ENCODE data around the gene APP.

Gene APP

DNA sequence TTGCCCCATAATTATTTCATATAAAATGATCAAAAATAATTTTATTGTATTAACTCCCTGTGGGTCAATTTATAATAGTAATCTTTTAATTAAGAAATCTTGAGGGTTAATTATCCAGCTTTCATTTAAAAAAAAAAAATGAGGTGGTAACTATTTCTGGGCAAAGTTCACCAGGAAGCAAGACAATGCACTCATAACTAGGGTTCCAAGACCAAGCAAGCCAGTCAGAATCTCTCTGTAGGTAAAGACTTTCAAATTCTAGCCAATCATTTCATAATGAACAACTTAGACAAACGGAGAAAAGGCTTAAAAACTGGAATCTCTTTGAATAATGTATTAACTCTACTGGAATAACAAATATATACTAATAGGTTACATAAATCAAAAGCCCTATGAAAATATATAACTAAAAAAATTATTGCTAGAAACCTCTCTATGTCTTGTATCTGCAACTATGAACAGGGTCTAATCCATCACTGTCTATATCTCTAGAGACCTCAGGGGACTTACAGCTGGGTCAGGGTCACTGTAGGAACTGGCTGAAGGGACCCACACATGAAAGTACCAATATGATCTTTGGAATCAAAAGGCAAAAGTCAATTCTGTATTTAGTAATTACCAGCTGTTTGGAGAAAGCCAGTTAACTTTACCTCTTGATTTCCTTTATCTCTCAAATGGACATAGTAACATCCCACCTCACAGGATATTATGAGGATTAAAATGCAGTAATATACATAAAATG lies 43.3 kb downstream of the APP start:
- DNase-seq (ENCODE audit: low spot score): no peak

DNA sequence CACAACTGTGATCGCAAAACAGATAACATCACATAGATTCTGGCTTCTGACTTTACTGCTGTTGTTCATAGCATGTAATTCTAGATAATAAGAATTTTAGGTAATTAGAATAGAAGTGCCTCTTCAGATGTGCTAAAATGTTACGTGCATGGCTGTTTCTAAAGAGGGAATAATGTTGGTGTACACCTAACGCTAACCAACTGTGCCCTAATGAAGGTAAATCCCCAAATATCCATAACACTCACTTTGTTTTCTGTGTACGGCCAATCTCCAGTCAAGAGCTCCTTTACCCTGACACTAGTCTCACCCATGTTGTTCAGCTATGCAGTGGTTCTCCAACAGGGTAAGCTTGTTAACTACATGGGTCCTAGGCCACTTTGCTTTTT lies 44.4 kb downstream of the APP start:
- no peak for DNase-seq (ENCODE audit: low spot score)

DNA sequence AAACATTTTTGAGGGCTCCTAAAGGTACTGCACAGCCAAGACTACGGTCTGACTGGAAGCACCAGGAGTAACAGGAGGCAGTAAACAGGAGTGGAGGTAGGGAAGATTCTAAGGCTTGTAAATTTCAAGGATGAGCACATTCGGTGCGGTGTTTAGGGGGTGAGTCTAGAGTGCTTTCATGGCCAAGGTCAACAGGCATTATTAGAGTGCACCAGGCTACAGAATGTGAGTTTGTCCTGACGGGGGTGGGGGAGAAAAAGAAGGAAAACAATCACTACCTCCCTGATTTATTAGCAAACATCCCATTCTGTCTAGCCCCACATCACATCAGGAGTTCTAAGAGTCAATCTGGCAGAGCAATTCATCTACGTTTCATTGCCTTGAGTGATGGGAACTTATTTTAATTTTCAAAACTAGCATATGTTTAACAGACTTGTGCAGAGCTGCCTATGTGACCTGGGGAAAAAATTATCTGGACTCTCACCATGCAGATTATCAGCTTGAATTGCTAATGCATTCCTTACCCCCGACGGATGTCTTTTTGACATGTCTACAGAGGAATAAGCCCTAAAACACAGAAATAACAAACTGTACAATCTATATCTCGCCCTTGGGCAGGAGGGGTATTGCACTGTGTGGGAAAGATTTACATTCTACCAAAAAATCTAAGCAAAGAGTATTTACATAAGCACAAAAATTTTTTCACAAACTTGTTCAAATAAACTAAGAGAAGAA lies 45.0 kb downstream of the APP start:
- no peak for DNase-seq (ENCODE audit: low spot score)

DNA sequence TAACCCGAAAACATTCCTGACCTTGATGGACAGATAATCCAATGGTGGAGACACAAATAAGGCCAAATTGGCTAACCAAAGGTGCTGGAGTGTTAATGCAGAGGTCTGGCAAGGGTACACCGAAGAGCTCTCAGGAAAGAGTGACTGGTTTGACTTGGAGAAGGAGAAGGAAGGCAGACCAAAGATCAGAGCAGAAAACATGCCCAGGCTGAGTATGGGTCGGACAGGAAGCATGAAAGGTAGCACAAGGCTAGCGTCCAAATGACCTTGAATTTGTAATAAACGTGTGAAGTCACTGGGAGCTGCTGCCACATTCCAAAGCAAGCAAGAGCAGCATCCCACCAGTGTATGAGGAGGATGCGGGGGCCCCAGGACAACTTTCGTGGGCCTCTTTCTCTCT lies 45.7 kb downstream of the APP start:
- DNase-seq (ENCODE audit: low spot score): no peak

DNA sequence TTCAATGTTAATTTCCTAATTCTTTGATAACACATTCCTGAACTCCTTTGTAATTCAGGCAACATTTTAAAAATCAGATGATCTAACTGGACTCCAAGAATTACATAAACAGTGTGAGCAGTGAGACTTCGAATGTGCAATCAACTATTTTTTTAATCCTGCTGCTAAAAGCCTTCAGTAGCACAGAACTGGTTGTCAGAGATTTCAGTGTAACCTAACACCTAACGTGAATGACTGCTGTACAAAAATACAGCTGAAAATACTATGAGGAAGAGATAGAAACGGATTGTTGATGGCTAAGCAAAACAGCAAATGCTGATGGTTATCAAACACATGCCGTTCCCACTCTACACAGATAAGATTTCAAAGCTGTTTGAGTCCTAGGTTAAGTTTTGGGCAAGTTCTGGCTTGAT lies 46.1 kb downstream of the APP start:
- no peak for DNase-seq (ENCODE audit: low spot score)

DNA sequence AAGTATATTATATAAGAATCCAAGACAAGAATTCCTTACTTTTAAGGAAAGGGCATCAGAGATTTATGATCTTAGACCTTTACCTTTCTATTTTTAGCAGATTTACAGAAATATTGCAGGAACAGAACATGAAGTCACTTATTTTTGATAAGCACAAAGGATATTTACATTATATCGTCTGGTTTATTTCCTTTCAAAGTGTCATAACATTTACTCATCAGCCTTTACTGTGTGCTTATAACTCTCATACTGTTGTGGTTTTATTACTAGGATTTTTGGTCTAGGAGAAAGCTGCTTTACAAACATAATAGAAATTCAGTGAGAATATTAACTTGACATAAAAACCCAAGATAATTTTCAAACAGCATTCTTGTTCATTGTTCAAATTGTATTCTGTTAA lies 47.6 kb downstream of the APP start:
- no peak for DNase-seq (ENCODE audit: low spot score)

DNA sequence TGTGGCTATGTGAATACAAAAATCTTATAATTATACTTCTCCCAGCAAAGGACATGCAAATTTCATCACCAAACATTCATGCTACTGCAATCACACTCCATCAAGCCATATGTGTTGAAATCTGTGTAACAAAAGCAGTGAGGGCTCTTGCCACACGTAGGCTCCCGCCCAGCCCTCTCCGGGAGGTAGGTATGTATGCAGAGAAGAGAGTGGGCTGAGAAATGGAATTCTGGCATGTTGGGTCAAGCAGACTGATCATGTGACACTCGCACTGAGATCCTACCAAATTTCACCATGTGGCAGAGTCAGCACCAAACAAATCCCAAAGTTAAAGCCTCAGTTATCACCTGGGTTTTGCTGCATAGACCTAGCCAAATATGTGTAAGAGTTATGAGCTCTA lies 49.7 kb downstream of the APP start:
- no peak for DNase-seq (ENCODE audit: low spot score)

DNA sequence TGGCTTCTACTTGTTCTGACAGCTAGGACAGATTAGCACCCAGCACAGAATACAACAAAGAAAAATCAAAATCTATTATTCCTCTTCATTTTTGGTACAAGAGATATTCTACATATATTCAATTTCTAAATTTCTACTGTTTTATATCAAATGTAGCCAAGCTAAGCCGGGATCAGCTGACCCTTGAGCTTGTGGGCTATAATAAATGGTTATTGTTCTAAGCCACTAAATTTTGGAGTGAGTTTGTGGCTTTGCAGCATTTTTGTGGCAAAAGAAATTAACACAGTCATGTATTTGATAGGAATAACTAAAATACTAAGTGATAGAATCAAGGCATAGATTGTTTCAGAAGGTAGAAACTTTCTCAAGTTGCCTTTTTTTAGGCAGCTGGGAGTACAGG lies 50.7 kb downstream of the APP start:
- DNase-seq (ENCODE audit: low spot score): no peak

DNA sequence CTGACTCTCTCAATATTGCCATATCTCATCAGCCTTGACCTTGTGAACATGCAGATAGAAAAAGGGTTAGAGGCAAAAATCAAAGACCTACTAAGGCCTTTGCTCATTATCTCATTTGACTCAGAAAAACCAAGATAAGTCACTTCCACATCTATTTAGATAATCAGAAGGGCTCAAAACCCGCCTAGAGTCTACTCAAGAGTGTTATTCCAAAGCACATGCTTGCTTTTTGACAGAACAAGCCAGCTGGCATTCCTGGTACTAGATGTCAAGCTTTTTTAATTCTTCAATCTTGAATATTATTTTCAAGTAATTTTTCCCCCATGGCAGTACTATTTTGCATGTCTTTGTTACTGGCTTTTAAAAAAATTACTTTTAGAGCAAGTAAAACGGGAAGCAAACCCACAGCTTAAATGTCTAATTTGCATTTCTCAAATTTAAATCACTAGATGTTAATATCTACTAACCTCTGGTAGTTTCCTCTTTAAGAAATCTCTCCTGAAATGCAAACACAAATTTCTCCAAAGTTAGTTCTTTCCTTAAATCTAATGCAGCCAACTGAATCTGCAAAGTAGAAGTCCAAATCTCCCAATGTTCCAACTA lies 51.5 kb downstream of the APP start:
- no peak for DNase-seq (ENCODE audit: low spot score)

DNA sequence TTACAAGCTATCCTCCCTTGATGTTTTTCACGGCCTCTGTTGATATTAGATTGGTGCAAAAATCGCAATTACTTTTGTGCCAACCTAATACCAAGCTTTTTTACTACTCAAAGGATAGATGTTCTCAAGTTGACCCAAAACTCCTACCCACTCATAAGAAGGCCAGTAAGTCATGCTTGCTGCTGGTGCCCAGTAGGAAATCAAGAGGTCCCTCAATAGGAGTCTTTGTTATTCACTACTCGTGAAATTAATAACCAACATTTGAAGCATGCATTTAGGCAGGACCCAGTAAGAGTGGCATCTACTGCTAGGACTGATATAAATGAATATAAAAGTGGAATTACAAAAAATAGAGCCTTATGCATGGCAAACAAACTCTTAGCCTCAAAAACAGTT lies 52.6 kb downstream of the APP start:
- DNase-seq (ENCODE audit: low spot score): no peak

DNA sequence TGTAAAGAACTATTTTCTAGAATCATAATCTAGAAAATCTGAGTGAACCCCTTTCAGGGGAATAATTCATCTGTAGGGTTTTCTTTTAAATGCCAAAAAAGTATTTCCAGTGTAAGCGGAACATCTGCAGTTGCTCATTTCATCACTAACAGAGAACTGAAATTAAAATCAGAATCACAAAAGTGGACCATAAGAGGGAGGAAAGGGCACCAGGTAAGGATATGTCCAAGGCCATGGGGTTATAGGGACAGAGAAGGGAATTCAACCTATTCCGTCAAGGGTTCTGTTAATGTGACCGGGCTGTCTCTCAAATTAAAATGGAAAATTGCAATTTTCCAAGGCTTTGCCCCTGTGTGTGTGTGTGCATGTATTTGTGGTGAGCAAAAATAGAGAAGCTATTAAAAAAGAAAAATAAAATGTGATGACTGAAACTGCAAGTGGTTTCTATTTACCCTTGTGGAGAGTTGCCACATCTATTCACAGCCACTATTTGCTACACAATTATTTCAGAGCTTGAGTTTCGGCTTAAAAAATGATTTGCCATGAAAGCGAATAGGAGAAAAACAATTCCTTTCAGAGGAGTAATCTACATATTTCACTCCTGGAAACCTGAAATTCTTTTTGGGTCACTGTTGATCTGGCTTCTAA lies 53.1 kb downstream of the APP start:
- no peak for DNase-seq (ENCODE audit: low spot score)

DNA sequence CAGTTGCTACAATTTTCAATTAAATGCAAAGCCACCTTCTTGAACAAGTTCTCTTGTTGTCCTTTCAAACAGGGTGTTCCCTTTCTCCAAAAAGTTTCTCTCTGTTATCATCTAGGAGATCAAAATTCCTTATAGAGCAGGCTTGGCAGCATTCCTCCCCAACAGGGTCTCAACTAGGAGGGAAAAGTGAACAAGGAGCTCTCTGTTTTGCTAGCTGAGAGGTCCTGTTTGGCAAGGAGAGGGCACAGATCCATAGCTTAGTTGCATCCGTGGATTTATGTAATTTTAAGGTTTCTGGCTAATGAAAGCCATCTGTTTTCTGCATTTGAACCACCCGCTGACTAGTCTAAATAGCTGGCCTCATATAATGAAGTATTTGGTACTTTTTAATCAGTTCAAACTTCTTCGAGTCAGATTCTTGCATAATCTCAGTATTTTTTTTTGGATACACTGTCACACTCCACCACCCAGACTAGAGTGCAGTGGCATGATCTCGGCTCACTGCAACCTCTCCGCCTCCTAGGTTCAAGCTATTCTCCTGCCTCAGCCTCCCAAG lies 54.0 kb downstream of the APP start:
- no peak for DNase-seq (ENCODE audit: low spot score)

DNA sequence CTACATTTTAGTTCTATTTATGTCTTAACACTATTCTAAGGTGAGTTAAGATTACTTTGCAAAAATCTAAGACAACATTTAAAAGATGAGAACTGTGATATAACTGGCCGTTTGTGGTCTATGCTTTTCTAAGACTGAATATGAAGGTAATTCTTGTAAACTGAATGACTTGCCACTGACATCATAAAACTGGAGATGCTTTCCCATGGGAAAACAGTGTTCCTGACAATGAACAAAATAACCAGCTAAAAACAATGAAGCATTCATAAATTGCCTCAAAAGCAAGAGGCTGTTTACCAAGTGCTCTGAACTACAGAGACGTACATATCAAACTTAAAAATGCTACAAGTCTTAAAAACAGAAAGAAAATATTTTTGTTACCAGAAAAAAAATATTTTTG lies 54.7 kb downstream of the APP start:
- DNase-seq (ENCODE audit: low spot score): no peak

DNA sequence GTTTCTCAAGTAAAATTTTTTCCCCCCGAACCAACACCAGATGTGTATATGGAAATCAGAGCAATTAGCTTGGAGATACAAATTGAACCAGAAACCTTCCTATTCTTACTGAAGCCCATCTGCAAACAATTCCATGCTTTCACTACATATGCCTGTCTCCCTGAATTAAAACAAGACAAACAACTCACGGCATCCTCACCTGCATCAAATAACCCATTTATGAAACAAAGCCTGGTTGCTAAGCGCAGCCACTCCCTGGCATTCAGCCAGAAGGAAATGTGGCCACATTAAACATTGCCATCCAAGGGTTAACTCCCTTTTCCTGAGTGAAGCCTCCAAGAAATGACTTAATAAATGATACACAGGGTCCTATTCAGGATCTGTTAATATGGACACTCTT lies 55.3 kb downstream of the APP start:
- no peak for DNase-seq (ENCODE audit: low spot score)

DNA sequence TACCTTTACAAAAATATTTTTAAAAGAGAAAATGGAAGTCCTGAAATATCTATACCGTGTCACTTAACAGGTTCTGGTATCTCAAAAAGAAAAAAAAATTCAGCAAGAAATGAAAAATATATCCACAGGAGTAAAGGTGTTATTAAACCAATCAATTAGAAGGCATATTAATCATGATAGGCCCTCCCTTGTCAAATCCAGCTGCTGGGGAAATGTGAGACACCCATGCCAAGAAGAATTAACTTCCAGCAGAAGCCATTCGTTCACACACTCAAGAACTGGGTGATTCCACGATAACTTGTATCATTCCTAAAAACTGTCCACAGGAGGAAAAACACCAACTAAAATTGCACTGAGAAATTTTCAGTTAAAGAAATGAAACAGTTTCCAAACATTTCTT lies 57.6 kb downstream of the APP start:
- DNase-seq (ENCODE audit: low spot score): no peak

DNA sequence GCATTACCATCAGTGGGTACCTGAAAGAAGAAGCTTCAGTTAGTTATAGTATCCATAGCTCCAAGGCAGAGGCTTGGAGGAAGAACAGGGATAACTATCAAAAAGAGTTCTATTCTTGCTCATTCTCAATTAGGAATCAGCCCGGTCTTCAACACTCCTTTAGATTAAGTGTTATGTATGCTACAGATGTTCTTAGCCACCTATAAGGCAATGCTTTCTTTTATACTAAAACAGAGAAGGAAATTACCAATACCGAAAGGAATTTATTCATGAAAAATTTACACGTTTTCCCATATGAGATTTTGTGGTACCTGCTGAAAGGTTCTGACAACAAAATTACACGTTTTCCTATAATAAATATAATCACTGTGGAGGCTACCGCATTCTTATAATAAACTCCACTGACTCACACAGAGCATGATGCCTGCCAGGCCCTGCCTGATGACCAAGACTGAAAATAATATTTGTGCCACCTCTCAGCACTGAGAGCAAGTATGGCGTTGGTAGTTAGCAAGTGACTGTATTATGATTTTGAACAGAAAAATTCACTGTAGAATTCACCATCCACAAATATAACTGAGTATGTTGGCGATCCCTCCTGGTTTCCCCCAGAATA lies 58.3 kb downstream of the APP start:
- no peak for DNase-seq (ENCODE audit: low spot score)

DNA sequence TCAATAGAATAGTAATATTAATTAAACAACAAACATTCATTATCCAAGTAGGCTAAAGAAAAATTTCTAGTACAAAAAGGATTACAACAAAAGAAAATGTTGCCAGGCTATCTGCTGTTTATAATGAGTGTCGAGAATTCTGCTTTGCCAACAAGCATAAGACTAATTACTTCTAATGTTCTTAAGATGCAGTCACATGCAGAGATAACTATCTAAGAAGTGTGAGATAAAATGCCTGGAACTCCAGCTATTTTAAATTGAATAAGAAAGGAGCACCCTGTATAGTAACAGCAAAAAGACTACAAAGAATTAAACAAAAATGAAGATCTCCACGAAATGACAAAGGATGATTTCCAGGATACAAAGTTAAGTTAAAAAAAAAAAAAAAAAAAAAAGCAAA lies 59.9 kb downstream of the APP start:
- no peak for DNase-seq (ENCODE audit: low spot score)

DNA sequence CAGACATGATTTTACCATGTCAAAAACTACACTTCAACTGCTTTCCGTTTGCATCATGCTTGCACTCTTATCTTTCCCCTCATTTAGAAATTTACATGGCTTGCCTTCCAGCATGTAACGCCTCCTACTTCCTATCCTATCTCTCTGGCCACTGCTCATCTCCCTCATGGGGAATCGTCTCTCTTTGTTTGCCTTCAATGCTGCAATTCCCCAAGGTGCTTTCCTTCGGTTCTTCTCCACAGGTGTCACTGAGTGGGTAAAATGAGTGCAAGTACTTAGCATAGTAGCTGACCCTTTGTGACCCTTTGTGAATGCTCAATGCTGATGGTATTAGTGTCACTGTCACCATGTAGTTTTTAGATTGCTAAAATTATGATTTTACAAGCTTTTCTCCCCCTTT lies 63.1 kb downstream of the APP start:
- no peak for DNase-seq (ENCODE audit: low spot score)

DNA sequence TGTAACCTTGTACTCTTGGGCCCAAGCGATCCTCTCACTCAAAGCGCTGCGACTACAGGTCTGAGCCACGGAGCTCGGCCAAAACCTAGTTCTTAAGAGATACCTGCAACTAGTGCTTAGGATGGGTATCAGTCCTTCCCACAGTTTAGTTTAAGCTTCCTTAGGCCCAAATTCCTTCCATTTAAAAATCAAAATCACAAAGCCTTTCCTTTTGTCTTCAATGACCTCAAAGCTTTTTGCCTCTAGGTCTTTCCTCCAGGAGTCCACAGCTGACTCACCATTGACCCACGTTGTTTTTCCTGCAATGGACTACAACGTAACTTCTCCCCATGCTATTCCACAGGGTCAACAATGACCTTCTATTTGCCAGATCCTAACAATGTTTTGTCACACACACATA lies 64.0 kb downstream of the APP start:
- DNase-seq (ENCODE audit: low spot score): no peak

DNA sequence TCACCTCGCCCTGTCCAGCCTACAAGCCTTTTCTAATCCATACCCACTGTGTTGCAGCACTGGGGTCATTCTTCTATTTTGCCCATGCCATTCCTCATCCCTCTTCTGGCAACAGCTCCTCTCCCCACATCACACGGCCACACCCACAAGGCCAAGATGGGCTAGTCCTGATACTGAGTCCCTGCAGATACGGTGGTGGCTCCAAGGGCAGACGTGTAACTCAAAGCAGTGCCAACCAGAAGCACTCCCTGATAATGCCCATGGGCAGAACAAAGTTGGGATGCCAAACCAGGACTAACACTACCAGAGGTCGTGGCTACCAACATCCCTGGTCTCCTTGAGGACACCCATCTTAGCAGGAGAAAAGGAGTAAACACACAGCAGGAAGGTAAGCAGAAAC lies 64.8 kb downstream of the APP start:
- DNase-seq (ENCODE audit: low spot score): no peak

DNA sequence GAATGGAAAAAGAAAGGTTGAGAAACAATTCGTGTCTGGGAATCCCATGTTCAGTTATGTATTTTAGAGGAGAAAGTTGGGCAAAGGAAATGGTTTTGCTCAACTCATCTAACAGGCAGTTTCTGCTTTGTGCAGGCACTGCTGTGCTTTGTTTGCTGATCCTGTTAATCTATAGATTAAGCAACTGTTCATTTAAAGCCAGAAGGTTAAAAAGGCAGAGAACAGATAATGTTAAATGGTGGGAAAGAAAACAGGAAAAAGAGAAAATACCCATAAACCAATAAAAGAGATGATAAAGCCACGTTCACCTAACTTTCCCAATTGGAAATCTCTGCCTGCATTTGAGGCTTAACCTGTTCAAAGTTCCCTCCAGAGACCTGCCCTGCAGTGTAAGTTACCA lies 70.0 kb downstream of the APP start:
- DNase-seq (ENCODE audit: low spot score): no peak

DNA sequence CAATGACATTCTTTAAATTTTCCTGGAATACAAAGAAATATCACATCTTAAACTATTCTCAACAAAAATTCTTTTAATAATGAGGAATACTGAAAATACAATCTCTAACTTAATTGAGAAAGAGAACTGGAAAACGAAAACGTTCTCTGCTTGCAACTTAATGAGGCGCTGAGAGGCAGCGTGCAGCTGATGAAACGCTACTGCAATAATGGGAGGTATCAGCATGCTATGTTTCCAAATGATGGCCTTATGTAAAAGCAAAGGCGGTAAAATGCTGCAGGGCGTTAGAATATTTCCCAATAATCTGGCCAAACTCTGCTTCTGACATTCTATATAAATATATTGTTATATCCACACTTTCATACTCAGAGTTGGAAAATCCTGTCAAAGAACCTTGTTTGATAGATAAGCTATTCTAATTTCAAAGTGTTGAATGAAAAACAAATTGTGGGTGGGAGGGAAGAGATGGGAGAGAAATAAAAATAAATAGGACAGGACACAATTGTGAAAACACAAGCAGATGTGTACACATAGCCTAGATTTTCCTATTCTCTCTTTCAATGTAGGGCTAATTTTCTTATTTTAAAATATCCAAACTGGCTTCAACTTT lies 70.9 kb downstream of the APP start:
- no peak for DNase-seq (ENCODE audit: low spot score)

Measured in HuH-7.5 (cell line).